ENCODE data around the gene SLC39A5.
"Not testable (repeated sequence)": the region's sequence is repeated elsewhere in the genome, so short reads cannot be mapped to it uniquely, and the experiment has no call there.

The SLC39A5 gene, protein sequence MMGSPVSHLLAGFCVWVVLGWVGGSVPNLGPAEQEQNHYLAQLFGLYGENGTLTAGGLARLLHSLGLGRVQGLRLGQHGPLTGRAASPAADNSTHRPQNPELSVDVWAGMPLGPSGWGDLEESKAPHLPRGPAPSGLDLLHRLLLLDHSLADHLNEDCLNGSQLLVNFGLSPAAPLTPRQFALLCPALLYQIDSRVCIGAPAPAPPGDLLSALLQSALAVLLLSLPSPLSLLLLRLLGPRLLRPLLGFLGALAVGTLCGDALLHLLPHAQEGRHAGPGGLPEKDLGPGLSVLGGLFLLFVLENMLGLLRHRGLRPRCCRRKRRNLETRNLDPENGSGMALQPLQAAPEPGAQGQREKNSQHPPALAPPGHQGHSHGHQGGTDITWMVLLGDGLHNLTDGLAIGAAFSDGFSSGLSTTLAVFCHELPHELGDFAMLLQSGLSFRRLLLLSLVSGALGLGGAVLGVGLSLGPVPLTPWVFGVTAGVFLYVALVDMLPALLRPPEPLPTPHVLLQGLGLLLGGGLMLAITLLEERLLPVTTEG

DNA sequence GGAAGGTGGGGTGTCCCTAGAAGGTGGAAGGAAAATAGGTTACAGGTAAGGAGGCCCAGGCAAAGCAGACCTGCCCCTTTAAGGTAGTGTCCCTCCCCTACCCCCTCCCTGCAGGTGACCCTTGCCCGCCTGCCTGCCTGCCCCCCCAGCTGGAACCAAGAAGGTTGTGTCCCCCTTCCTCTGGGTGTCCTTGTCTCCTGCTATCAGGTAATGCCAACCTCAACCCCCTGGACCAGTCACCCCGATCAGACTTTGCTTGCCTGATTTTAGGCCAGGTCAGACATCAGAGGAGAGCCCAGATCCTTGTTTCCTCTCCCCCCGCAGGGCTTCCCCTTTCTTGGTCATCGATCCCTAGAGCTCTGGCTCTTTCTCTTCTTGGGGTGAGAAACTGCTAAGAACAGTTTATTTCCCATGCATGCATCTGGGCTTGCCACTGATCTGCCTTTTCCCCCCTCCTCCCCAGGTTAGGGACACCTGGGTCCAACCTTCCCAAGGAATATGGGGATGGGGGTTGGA lies at the start of gene SLC39A5:
SLC39A5 (plus strand) TSS at position 136 of the 516 bp plus-strand sequence. CDS start 1,224 bp downstream, outside the sequence.
- DNase-seq (ENCODE audit: low spot score), result no peak

DNA sequence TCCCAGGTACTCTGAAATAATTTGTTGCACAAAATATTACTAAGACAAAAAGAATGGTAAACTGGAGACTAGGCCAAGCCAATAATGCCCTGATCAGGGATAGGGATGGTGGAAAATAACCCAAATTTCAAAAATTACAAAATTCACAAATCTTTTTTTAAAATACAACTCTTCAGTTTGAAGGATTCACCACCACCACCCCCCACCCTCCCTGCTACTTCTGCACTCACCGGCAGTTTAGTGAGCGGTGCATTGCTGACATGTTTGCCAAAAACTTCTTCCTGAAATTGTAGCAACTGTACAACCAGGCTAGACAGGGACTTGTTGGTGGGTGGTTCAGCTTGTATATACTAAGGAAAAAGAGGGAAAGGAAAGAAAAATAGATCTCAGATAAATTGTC lies 42.9 kb upstream of the SLC39A5 start:
- no peak for DNase-seq (ENCODE audit: low spot score)

DNA sequence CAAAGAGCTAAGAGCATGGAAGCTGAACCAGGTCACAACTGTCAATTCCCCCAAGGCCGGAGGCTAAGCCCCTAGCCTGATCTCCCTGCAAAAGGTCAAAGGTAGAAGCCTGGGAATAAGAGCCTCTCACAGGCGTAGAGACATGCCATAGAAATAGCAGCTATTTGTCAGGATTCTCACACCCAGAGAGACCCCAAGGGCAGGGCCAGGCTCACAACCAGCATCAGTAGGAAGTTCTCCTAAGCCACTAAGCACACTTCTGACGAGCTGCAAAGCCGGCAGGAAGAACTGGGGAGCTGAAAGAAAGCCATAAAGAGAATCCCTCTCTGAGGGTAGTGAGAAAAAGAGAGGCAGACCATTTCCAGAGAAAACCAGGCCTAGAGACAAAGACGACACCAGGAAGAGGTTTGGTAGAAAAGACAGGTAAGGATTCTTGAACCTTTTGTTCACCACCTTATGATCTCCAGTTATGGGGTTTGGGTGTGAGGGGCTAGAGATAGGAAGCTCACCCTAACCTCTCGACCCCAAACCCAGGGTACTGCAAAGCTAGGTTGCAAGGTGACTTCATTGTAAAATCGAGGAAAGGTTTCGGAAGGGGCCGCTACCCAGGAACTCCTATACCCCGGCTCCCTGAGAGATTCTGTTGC lies 41.6 kb upstream of the SLC39A5 start:
- DNase-seq (ENCODE audit: low spot score), result no peak

GRCh38 chr12:56188778-56189098 lies 41.1 kb upstream of the SLC39A5 start:
- no peak for DNase-seq (ENCODE audit: low spot score)

GRCh38 chr12:56189099-56189917 lies 40.5 kb upstream of the SLC39A5 start, which contains the start of gene SMARCC2:
Gene SMARCC2 (minus strand): TSS chr12:56189483. CDS start chr12:56189461, 22 bp downstream.
- DNase-seq (ENCODE audit: low spot score), result peak; percentile 91

DNA sequence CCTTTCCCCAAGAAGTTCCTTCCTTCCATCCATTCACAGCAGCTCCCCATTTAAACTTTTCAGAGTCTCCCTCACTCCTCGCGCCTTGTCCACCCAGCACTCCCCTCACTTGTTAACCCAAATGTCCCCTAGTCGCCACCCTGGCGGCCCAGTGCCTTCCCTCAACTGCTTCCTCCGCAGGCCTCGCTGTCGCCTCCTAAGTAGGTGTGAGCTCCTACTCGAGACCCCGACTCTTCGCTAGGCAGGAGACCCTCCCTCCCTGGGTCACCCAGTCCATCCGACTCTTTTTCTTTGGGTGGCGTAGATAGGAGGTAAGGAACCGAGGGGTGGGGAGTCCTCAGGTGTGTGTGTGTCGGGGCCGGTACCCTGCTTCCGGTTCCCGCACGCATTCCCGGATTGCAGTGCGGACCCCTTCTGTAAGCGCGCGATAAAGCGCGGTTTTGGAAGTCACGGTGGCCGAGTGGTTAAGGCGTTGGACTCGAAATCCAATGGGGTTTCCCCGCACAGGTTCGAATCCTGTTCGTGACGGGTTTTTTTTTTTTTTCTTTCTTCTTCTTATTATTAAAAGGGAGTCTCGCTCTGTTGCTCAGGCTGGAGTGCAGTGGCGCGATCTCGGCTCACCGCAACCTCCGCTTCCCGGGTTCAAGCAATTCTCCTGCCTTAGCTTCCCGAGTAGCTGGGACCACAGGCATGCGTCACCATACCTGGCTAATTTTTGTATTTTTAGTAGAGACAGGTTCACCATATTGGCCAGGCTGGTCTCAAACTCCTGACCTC lies 39.7 kb upstream of the SLC39A5 start:
- peak; percentile 82 for DNase-seq (ENCODE audit: low spot score)

DNA sequence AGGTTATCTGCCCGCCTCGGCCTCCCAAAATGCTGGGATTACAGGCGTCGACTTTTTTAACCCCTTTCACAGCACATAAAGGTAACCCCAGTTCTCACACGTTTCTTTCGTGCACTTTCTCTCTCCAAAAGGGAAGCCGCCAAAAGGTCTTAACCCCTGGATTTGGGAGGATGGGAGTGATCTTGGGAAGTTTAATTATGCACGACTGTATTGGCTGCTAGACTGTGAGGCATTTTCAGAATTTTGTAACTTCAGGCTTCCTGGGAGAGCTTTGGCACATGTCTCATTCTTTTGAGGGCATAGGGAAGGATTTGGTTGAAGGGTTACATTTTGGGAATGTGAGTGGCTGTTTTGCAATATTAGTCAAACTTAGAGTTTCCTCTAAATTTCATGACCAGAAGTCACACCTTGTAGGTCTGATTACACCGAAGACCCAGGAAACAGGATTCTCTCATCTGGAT lies 39.1 kb upstream of the SLC39A5 start:
- DNase-seq (ENCODE audit: low spot score), result no peak

- no peak for DNase-seq (ENCODE audit: low spot score)
These were observed 37.3 kb upstream of the SLC39A5 start for GRCh38 chr12:56192582-56192981.

GRCh38 chr12:56193025-56193578 lies 36.7 kb upstream of the SLC39A5 start:
- peak; percentile 80 for DNase-seq (ENCODE audit: low spot score)

- not testable (repeated sequence) for DNase-seq (ENCODE audit: low spot score)
These were observed 32.9 kb upstream of the SLC39A5 start for GRCh38 chr12:56196818-56197550.

DNA sequence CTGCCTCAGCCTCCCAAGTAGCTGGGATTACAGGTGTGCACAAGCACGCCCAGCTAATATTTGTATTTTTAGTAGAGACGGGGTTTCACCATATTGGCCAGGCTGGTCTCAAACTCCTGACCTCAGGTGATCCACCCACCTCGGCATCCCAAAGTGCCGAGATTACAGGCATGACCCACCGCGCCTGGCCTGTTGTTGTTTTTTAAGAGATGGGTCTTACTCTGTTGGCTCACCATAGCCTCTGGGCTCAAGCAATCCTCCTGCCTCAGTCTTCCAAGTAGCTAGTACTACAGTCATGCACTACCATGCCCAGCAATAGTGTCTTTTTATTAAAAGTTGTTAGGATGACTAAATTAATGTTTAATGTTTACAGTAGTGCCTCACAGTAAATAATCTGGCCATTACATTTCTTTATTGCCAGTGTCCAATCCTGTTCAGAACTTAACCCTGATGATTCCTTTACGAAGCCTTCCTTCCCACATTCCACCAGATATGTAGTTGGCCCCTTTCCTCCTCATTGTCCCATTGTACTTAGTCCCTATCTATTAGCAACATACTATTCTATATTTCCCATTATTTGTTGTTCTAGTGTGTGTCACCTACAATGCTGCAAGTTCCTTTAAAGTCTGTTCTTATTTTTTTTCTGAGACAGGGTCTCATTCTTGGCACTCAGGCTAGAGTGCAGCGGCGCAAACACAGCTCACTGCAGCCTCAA lies 31.8 kb upstream of the SLC39A5 start:
- no peak for DNase-seq (ENCODE audit: low spot score)

- no peak for DNase-seq (ENCODE audit: low spot score)
These were observed 31.0 kb upstream of the SLC39A5 start for GRCh38 chr12:56198836-56199235.

DNA sequence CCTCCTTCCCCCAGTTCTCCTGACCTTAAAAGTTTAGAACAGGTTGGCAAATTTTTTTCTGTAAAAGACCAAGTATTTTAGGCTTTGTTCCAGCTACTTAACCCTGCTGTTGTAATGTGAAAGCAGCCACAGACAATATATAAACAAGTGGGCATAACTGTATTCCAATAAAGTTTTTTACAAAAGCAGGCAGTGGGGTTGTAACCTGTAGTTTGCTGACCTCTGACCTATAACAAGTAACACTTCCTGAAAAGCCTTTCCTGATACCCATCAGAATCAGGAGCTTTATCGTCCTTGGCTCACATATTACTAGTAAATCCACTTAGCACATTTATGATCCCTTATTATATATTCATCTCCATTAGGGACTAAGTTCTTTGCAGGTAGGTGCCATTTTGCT lies 27.5 kb upstream of the SLC39A5 start:
- no peak for DNase-seq (ENCODE audit: low spot score)

- DNase-seq (ENCODE audit: low spot score), result no peak
These were observed 27.0 kb upstream of the SLC39A5 start for GRCh38 chr12:56202838-56203237.

GRCh38 chr12:56204275-56204674 lies 25.6 kb upstream of the SLC39A5 start:
- no peak for DNase-seq (ENCODE audit: low spot score)

DNA sequence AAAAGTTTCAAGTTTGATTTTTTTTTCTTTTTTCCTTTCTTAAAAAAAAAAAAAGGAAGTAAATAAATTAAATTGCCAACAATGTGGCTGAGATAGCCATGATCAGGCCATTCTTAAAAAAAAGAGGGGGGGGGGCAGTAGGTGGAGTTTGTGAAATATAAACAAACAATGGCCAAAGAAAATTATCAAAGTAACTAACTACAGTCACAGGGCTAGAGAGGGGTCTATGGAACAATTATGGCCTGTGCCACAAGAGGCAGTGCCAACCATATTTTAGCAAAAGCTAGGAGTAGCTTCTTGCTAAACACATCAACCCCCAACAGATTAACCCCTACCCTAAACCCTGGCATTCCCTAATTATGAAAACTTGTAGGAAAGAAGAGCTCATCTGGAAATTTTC lies 24.4 kb upstream of the SLC39A5 start:
- DNase-seq (ENCODE audit: low spot score), result no peak

- no peak for DNase-seq (ENCODE audit: low spot score)
These were observed 23.2 kb upstream of the SLC39A5 start for GRCh38 chr12:56206452-56207166.

- no peak for DNase-seq (ENCODE audit: low spot score)
These were observed 21.8 kb upstream of the SLC39A5 start for GRCh38 chr12:56208006-56208405.

DNA sequence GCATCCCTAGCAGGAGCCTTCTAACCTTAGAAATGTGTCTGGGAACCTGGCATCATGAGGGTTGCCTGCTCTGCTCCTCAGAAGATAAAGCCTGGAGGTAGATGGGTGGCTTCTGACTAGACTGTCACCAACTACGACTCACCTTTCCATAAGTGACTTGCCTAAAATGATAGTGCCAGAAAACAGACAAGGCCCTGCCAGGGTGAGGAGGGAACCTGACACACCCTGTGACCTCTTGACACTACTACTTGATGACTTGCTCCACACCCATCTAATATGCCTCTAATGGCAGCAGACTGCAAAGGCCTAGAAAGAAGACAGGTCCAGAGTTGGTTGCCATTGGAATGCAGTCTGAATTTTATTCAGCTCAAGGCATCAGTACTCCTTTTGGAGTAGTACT lies 17.5 kb upstream of the SLC39A5 start:
- DNase-seq (ENCODE audit: low spot score), result no peak
